Measurements from ENCODE around the gene MVB12B. TPM values are rescaled to one million over a fixed set of nuclear protein-coding genes. Genes with fewer than 3 reads are reported as not detected.
A peak's percentile ranks its signal among the peaks of the same experiment; 100 is the strongest.

The MVB12B gene
- total RNA-seq, 1 donor from 2014 or later = 13.1 TPM

DNA sequence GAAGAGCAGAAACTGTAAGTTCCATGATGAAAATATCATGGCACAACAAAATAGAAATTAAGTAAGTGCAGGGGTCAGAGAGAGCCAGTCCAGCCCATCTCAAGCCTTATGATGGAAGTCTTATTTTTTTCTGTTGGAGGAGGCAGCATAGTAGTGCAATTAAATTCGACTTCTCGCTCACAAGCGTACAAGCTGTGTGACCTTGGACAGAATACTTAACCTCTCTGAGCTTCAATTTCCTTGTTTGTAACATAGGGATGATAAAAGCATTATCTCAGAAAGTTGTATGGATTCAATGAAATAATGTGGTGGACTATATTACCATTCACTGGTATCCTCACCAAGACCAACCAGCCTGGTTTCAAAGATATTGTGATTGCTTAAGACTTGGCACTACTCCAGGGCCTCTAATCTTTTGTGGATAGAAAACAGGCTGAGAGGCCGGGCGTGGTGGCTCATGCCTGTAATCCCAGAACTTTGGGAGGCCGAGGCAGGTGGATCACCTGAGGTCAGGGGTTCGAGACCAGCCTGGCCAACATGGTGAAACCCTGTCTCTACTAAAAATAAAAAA is 26.8 kb upstream of the MVB12B start:
- no peak overlapping the region for H3K27ac Mint-ChIP-seq (ENCODE audit: unreplicated experiment)
- no peaks in the 10 kb centered on the region for H3K9me3 Mint-ChIP-seq (ENCODE audit: low read depth)
- no peaks in the 10 kb centered on the region for H3K36me3 Mint-ChIP-seq (ENCODE audit: low read depth)
- TF ChIP-seq, protein P1, sequence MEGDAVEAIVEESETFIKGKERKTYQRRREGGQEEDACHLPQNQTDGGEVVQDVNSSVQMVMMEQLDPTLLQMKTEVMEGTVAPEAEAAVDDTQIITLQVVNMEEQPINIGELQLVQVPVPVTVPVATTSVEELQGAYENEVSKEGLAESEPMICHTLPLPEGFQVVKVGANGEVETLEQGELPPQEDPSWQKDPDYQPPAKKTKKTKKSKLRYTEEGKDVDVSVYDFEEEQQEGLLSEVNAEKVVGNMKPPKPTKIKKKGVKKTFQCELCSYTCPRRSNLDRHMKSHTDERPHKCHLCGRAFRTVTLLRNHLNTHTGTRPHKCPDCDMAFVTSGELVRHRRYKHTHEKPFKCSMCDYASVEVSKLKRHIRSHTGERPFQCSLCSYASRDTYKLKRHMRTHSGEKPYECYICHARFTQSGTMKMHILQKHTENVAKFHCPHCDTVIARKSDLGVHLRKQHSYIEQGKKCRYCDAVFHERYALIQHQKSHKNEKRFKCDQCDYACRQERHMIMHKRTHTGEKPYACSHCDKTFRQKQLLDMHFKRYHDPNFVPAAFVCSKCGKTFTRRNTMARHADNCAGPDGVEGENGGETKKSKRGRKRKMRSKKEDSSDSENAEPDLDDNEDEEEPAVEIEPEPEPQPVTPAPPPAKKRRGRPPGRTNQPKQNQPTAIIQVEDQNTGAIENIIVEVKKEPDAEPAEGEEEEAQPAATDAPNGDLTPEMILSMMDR (IDR thresholded peaks at IDR 0.05) = no peak
- H3K27me3 Mint-ChIP-seq (ENCODE audit: low read depth) = peaks cover 8% of the 10 kb centered on the region
- no peak for DNase-seq (ENCODE audit: low spot score)
- H3K4me1 Mint-ChIP-seq (ENCODE audit: low read depth) = no peaks in the 10 kb centered on the region
- no peak overlapping the region for H3K4me3 Mint-ChIP-seq (ENCODE audit: unreplicated experiment)

DNA sequence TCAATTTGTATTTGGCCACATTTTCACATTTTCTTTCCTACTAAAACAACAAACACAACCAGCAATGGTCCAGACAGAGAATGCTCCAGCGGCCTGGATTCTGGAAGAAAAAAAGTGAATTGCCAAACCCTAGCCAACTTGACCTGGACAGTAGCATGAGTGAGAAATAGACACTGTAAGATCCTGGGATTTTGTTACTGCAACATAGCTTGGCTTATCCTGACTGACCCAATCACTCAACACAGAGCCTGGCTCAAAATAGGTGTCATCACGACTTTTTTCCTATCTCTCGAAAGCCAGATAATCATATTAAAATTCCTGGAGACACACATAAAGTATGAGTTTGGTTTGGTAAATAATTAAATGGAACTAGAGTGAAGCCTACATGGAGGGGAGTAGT is 25.4 kb upstream of the MVB12B start:
- Mint-ChIP-seq H3K27me3 (ENCODE audit: low read depth) (peaks cover 5% of the 10 kb centered on the region), H3K9me3 (ENCODE audit: low read depth) (no peaks in the 10 kb centered on the region), H3K27ac (ENCODE audit: unreplicated experiment) (no peak overlapping the region), H3K36me3 (ENCODE audit: low read depth) (no peaks in the 10 kb centered on the region), H3K4me1 (ENCODE audit: low read depth) (no peaks in the 10 kb centered on the region), H3K4me3 (ENCODE audit: unreplicated experiment) (no peak overlapping the region)
- TF ChIP-seq, protein P1 (IDR thresholded peaks at IDR 0.05) = no peak
- no peak for DNase-seq (ENCODE audit: low spot score)

- TF ChIP-seq, protein P1 (IDR thresholded peaks at IDR 0.05) = peak; percentile 88
- H3K27ac Mint-ChIP-seq (ENCODE audit: unreplicated experiment) = no peak overlapping the region
- H3K36me3 Mint-ChIP-seq (ENCODE audit: low read depth) = no peaks in the 10 kb centered on the region
- no peaks in the 10 kb centered on the region for H3K4me1 Mint-ChIP-seq (ENCODE audit: low read depth)
- H3K9me3 Mint-ChIP-seq (ENCODE audit: low read depth) = no peaks in the 10 kb centered on the region
- H3K4me3 Mint-ChIP-seq (ENCODE audit: unreplicated experiment) = no peak overlapping the region
- H3K27me3 Mint-ChIP-seq (ENCODE audit: low read depth) = peaks cover 2% of the 10 kb centered on the region
- DNase-seq (ENCODE audit: low spot score) = no peak
Measured at GRCh38 chr9:126301985-126302603, 24.5 kb upstream of the MVB12B start.

DNA sequence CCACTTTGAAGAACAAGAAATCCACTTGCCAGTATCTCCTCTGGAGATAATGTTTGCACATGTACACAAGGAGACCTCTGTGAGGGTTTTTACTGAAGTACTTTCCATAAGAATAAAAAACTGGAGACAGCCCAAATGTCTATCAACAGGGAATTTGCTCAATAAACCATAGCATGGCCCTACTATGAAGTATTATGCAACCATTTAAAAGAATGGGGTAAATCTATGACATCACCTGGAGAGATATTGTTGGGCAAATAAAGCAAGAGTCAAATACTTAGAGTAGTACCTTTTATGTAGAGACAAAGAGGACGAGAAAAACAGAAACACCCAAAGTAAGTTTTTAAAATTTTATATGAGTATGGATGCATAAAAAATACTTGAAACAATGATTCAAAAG is 23.9 kb upstream of the MVB12B start:
- H3K27me3 Mint-ChIP-seq (ENCODE audit: low read depth) = peaks cover 2% of the 10 kb centered on the region
- H3K36me3 Mint-ChIP-seq (ENCODE audit: low read depth) = no peaks in the 10 kb centered on the region
- no peak for DNase-seq (ENCODE audit: low spot score)
- no peak overlapping the region for H3K27ac Mint-ChIP-seq (ENCODE audit: unreplicated experiment)
- H3K4me1 Mint-ChIP-seq (ENCODE audit: low read depth) = no peaks in the 10 kb centered on the region
- no peak overlapping the region for H3K4me3 Mint-ChIP-seq (ENCODE audit: unreplicated experiment)
- TF ChIP-seq, protein P1 (IDR thresholded peaks at IDR 0.05) = no peak
- H3K9me3 Mint-ChIP-seq (ENCODE audit: low read depth) = no peaks in the 10 kb centered on the region

GRCh38 chr9:126303488-126303887 is 23.1 kb upstream of the MVB12B start:
- no peaks in the 10 kb centered on the region for H3K4me1 Mint-ChIP-seq (ENCODE audit: low read depth)
- TF ChIP-seq, protein P1 (IDR thresholded peaks at IDR 0.05) = no peak
- no peak for DNase-seq (ENCODE audit: low spot score)
- H3K9me3 Mint-ChIP-seq (ENCODE audit: low read depth) = no peaks in the 10 kb centered on the region
- H3K27ac Mint-ChIP-seq (ENCODE audit: unreplicated experiment) = no peak overlapping the region
- H3K36me3 Mint-ChIP-seq (ENCODE audit: low read depth) = no peaks in the 10 kb centered on the region
- H3K27me3 Mint-ChIP-seq (ENCODE audit: low read depth) = peaks cover 2% of the 10 kb centered on the region
- no peak overlapping the region for H3K4me3 Mint-ChIP-seq (ENCODE audit: unreplicated experiment)
